Activated CD4-positive, CD25-positive, alpha-beta regulatory T cell (primary cell): ENCODE measurements around the gene PAM16.
"Not testable (repeated sequence)": the region's sequence is repeated elsewhere in the genome, so short reads cannot be mapped to it uniquely, and the experiment has no call there.

ENCODE experiments used
- DNase-seq, 4 experiments: peaks; one replicate each; lab custom pipeline; 2025; lab: John Stamatoyannopoulos, UW

PAM16 gene

DNA sequence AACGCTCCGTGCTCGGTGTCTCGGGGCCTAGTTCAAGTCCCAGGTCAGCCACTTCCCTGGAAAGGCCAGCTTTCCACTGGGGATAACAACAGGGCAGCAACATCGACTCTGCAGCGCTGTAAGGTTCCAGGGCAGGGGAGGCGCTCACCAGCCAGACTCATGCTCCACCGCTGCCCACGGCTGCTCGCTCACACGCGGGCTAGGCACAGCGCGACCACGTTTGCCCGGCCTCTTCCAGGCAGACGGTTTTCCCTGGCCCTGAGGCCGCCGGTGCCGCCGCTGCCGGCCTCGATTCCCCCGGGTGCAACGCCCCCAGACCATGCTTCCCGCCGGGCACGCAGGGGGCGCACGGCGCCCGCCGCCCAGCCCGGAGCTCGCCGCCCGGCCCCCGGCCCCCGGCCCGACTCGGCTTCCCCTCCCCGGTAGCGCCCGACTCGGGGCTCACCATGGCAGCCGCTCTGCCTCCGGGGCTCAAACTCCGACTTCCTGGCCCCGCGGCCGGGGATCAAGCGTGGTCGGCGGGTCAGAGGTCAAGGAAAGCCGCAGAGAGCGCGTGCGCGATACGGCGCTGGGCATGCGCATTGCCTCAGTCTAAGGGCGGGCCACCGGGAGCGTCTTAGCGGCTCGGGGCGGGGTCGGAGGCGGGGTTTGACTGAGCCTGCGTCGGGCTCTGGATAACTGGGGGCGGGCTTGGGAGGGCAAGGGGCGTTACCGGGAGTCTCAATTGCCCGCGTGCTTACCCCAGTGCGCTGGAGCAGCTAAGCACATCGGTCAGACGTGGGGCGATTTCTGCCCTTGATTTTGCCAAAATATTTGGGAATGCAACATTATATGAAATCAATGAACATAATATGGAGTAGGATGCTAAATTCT, at the start of gene PAM16:
PAM16 (minus strand) TSS at position 535 of the 873 bp plus-strand sequence; CDS start at position 448, 87 bp downstream.
- peak; percentile 93 to 98 (median 96) for DNase-seq

- DNase-seq: no peak
These were observed 48.0 kb upstream of the PAM16 start for GRCh38 chr16:4399001-4399730.

- no peak for DNase-seq
These were observed 44.1 kb upstream of the PAM16 start for GRCh38 chr16:4395055-4395726.

- DNase-seq: not testable (repeated sequence)
These were observed 42.7 kb upstream of the PAM16 start for GRCh38 chr16:4393850-4394249.

DNA sequence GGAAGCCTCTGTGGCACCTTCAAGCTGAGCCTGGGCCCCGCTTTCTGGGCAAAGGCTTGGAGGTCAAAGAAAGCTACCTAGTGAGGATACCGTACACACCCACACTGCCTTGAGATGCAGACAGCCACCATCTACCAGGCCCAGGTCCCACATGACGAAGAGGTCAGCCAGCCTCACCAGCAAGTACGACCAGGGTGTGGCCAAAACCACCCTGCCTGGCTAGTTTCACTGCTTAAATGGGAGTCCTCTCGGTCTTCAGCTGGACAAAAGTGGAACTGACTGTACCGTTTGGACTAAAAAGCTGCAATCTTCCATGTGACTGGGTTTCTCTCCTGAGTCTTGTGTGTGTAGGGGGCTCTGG, 42.1 kb upstream of the PAM16 start:
- no peak for DNase-seq

GRCh38 chr16:4392382-4393239, 41.5 kb upstream of the PAM16 start:
- no peak for DNase-seq

- no peak for DNase-seq
These were observed 40.7 kb upstream of the PAM16 start for GRCh38 chr16:4391631-4392381.

DNA sequence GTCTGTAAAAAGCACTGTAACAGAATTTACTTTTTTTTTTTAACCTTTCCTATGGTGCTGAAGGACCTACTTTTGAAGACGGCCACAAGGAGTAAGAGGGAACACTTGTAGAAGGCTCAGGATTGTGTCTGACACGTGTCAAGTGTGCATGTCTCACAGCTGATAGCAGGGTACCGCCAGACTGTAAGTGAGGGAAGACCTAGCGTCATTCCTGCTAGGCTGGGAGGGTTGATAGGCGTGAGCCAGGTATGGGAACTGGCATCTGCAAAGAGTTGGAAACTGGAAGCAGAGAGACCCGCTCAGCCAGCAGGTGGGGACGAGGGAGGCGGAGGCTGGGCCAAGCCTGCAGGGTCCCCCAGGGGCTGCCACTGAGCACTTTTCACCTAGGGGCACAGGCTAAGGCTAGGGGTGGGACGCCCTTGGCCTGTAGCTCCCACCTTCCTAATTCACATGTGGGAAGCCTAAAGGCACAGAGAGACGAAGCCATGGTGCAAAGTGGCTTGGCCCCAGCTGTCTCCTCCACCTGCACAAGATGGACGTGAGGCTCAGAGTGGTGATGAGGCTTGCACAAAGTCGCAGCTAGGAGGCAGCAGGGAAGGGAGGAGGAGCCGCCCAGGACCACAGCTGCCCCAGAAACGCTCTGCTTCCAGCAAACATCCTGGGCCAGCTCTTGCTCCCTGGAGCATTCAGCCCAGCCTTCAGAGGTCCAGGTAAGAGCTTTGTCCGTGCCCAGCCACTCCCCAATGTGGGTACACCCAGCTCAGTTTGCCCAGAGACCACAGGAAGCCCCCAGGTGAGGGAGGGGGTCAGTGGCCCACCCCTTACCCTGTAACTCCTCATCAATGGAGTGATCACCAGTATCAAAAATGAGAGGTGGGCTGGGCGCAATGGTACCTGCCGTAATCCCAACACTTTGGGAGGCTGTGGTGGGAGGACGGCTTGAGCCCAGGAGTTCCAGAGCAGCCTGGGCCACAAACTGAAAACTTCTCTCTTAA, 39.4 kb upstream of the PAM16 start:
- no peak for DNase-seq

GRCh38 chr16:4389051-4389955, 38.2 kb upstream of the PAM16 start:
- no peak for DNase-seq

- DNase-seq: no peak
These were observed 37.3 kb upstream of the PAM16 start for GRCh38 chr16:4388271-4389021.

DNA sequence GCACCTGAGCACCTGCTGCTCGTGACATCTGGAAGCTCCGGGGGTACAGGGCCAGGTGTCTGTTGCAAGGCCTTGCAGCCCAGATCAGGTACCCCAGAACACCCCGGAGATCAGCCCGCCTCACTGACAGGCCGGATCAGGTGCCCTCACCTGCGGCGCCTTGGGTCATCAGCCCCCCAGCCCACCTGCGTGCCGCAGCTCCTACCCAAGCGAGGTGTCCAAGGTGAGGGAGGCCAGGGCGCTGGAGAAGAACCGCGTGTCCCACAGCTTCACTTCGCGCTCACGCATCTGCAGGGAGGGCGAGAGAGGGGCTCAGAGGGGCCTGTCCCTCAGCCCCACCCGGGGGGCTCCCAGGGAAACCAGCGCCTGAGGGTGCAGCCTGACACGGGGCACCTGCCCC, 36.7 kb upstream of the PAM16 start:
- no peak for DNase-seq

GRCh38 chr16:4386951-4387565, 35.9 kb upstream of the PAM16 start:
- DNase-seq: no peak

- DNase-seq: no peak
These were observed 35.3 kb upstream of the PAM16 start for GRCh38 chr16:4386451-4386805.

DNA sequence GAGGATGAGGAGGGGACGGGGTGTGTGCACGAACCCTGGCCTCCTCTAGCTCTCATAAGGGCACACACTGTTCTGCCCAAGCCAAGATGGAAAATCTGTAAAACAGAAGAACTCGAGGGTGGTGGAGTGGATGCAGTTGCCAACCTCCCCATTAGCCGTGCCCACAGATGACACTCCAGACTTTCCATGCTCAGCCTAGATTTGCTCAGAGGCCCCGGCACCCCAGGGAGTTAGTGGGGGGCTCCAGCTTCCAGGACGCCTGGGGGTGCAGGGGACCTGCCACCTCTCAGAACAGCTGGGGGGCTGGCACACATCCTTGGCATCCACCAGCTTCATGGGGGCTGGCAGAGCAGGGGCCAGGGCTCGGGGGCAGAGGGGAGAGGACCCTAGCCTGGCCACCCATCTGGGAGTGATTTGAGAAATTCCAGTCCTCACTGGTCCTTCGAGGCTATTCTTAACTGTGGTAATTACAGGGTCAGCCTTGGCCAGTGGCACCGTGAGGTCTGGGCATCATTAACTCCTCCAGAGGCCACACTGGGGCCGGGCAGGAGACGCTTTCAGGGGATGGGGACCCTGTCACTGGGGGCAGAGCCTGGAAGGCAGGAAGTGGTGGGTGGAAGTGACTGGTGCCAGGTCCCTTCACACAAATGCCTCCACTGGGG, 34.8 kb upstream of the PAM16 start:
- no peak for DNase-seq

- no peak for DNase-seq
These were observed 34.1 kb upstream of the PAM16 start for GRCh38 chr16:4385066-4385788.

DNA sequence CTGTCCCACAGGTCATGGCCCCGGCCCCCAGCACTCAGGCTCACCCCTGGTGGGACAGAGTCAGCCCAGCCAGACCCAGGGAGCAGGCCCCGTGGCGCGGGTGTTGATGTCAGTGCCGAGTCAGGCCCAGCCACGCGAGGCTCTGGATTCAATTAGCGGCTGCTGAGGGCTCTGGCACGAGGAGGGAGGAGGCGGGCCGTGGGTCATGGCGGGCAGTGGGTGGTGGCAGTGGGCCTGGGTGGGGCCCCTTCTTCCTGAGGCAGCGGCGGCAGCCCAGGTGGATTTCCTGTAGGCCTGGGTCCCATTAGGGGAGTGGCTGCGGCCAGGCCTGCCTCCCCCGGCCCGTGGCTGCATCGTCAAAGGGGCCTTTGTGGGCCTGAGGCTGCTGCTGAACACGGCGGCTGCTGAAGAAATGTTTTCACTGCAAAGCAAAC, 33.4 kb upstream of the PAM16 start:
- DNase-seq: no peak
